ENCODE measurements around the gene GLIS1.
"Not testable (repeated sequence)": the region's sequence is repeated elsewhere in the genome, so short reads cannot be mapped to it uniquely, and the experiment has no call there.

GLIS1 gene

DNA sequence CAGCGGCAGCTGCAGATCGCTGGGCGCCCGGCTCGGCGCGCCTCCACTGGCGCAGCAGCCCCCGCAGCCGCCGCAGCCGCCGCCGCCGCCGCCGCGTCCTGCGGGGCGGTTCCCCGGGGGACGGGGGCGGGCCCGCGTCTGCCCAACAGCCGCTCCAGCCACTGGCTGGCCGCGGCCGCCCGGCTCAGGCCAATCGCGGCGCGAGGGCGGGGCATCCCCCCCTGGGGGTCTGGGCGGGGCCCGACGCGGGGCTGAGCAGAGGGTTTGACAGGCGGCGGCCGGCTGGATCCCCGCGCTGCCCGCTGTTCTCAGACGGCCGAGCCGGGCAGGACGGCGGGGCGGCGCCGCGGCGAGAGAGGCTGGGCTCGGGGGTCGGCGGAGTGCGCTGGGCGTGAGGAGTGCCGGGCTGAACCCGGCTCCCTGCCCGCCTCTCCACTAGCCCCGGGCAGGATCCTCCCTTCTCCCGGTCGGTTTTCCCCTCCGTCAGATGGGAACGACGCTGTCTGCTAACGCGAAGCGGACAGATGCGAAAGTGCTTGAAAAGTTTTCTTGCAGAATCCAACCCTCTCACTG is at the start of gene GLIS1:
GLIS1 (minus strand) TSS at position 56 of the 573 bp plus-strand sequence. CDS start 1,100 bp downstream, outside the sequence.
- peak; percentile 58 to 67 for DNase-seq (ENCODE audit: low read depth in 2 of 2)

DNA sequence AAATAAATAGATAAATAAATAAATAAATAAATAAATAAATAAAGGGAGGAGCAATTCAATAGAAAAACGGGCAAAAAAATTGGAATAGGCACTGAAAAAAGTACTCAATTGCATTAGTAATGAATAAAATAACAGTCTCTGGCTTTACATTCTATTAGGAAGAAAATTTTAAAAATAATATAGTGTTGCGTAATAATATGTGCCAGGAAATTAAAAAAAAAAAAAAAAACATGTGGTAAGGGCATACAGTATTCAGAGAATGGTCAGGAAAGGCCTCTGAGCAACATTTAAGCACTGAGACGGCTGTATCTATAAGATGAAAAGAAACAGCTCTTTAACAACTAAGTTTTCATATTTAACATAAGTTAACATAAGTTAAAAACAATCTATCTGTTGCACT is 48.7 kb upstream of the GLIS1 start:
- DNase-seq (ENCODE audit: low read depth in 2 of 2): no peak

DNA sequence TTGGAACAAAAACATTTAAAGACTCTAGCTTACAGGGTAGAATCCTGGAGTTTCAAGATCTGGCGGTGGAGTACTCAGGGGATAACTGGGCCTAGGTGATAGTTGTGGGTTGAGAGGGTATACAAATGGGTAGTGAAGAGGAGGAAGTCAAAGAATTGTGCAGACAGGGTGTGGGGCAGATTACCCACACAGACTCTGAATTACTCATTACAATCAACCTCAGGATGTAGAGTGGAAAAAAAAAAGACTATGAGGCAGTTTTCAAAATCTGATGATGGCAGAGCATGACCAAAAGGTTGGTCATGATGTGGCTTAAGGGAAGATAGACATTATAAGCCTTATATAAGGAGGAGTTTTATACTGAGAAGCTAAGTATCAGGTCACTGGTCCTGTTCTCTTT is 44.1 kb upstream of the GLIS1 start:
- no peak for DNase-seq (ENCODE audit: low read depth in 2 of 2)

DNA sequence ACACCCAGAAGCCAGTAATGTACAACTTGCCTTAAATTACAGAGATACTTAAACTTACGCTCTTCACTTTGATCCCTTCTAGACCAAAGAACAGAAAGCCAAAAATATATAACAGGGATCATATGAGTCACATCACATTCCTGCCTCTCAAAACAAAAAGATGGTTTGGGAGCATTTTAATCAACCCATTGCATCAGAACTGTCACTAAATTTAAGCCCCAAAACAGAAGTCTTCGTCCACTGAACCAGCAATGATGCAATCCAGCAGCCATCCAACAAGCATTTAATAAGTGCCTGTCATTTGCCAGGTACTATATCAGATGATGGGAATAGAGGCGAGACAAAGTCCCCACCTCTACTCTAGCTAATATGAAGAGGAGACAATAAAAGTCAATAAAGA is 42.7 kb upstream of the GLIS1 start:
- no peak for DNase-seq (ENCODE audit: low read depth in 2 of 2)

DNA sequence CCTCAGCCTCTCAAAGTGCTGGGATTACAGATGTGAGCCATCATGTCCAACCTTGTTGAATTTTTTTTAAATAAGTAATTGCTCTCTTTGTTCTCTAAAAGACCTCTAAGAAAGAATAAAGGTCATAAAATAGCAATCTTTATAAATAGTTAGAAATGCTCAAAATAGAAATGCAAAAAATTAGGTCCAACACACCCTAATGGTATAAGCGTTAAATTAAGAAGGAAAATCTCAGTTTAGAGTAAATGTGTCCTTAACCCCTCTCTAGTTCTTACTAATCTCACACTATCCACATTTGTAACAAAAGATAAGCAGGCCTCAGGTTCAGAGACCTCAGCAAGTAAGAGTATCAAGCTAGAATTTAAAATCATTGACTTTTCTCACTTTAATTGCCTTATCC is 38.3 kb upstream of the GLIS1 start:
- DNase-seq (ENCODE audit: low read depth in 2 of 2): no peak

DNA sequence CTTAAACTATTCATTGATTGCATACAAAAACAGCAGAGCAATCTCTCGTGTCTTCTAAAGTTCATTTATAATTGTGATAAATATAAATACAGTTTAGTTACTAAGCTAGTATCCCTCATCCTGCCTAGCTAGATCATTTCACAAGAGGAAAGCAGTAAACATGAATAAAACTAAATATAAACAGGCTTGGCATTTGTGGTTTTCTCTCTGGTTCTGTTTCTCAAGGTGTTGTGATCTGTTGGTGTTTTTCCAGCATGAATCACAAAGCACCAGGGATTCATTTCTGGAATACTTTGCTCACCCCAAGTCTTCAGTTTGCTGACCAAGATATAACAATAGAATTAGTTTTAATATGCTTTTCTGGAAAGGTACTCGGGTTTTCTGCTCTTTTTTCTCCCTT is 32.7 kb upstream of the GLIS1 start:
- DNase-seq (ENCODE audit: low read depth in 2 of 2): no peak

DNA sequence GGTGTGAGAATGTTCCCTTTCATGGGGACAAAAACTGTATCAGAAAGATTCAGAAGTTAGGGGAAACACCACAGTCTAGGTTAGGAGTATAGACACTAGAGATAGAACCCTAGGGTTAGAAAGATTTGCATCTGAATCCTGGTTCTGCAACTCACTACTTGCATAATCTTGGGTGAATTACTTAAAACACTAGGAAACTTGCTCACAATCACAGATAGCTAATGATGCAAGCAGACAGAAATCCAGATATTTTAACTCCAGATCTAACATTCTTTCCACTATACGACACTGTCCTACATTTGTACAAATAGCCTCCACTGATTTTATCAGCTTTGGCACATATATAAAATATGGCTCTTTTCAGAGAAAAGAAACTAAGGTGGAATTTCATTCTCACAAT is 30.8 kb upstream of the GLIS1 start:
- no peak for DNase-seq (ENCODE audit: low read depth in 2 of 2)

DNA sequence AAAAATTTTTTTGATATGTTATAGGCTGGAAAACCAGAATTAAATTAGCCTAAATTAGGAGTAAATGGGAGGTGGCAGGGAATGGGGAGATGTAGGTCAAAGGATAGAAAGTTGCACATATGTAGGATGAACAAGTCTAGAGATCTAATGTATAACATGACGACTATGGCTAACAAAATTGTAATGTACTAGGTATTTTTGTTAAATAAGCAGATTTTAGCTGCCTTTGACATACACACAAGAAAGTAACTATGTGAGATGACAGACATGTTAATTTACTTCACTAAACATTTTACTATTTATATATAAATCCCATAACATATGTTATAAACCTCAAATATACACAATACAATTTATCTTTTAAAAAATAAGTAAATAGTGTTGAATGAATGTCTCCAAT is 30.2 kb upstream of the GLIS1 start:
- no peak for DNase-seq (ENCODE audit: low read depth in 2 of 2)

DNA sequence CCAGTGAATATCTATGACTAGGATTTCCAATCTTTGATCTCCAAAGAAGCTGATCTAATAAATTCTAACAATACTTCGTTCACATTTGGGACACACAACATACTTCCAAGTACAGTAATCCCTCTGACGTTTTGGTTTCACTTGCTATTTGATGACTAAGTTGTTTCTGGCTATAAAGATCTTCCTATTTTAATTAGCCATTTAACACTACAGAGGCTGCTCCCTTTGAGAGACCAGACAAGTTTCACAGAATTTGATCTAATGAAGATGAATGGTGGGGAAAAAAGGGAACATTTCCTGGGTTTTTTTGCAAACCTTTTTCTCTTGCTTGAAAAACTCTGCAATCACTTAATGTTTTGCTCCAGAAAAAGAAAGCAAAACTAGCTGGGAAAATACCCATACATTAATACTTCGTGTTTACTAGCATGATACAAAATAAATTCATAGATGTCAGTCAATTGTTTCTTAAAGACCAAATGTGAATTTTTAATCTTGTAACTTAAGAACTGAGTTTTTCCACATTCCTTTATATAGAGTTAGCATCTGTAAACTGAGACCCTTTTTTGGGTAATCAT is 28.0 kb upstream of the GLIS1 start:
- DNase-seq (ENCODE audit: low read depth in 2 of 2): no peak

DNA sequence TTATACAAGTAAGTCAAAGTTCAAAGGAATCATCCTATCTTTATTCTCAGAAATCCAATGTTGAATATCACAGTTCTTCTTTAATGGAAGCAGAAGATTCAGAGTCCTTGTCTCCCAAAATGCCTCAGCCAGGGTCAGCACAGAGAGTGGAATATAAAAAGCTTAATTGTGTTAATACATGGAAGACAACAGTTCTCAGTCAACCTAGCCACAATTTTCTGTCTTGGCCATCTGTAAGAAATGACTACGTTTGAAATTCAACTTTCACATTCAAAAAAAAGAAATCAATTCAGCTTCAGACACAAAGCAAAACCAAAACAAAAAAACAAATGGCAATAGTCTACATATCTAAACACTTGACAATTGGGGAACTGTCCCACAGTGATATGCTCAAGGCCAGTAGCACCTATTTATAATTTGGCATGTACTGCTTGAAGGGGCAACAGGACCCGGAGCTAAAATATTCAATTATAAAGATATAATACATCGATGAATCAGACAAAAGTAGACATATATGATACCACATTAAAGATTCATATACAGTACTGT is 27.3 kb upstream of the GLIS1 start:
- DNase-seq (ENCODE audit: low read depth in 2 of 2): no peak

DNA sequence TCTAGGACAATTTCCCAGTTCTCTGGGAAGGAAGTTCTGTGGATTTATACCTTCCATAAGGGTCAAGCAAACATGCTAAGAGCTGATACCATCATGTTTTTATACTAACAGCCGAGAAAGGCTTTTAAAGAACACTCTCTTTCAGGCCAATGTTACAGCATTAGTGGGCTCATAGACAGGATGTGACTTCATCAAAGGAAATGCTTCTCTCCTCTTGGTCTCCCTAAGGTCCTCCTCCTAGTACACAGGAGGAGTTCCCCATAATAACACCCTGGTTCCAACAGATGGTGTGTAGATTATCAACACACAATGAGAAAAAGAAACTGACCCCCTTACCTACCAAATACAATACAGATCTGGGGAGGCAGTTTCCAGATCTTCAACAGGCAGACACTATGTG is 26.7 kb upstream of the GLIS1 start:
- no peak for DNase-seq (ENCODE audit: low read depth in 2 of 2)

DNA sequence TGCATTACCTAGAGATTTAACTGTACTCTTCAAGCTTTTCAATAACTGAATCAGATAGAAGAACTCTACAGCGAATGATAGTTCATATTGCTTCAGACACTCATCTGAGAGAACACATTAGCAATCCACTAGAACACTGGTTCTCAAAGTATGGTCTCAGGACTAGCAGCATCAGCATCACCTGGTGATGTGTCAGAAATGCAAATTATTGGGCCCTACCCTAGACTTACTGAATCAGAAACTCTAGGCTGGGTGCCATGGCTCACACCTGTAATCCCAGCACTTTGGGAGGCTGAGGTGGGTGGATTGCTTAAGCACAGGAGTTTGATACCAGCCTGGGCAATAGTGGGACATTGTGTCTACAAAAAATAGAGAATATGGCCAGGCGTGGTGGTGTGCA is 24.9 kb upstream of the GLIS1 start:
- DNase-seq (ENCODE audit: low read depth in 2 of 2): no peak

DNA sequence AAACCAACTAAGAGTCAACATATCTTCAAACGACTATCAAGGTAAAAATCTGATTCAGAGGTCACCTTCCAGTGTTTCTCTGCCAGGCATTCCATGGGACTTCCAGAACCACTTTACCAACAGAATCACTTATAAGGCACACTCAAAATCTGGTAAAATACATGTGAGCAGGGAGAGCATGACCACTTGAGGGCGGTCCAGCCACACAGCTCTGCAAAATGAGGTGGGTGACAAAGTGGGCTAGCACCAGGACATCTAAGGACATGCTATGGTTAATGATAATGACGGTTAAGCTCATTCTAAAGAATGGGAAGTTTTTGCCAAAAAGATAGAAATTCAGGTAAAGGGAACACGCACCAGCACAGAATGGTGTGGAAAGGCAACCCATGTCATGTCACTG is 24.5 kb upstream of the GLIS1 start:
- no peak for DNase-seq (ENCODE audit: low read depth in 2 of 2)

DNA sequence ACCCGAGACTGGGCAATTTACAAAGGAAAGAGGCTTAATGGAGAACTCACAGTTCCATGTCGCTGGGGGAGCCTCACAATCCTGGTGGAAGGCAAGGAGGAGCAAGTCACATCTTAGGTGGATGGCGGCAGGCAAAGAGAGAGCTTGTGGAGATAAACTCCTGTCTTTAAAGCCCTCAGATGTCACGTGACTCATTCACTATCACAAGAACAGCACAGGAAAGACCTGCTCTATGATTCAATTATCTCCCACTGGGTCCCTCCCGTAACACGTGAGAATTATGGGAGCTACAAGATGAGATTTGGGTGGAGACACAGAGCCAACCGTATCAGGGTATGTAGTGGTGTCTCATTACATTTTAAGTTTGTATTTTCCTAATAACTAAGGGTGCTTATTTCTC is 21.5 kb upstream of the GLIS1 start:
- DNase-seq (ENCODE audit: low read depth in 2 of 2): not testable (repeated sequence)

DNA sequence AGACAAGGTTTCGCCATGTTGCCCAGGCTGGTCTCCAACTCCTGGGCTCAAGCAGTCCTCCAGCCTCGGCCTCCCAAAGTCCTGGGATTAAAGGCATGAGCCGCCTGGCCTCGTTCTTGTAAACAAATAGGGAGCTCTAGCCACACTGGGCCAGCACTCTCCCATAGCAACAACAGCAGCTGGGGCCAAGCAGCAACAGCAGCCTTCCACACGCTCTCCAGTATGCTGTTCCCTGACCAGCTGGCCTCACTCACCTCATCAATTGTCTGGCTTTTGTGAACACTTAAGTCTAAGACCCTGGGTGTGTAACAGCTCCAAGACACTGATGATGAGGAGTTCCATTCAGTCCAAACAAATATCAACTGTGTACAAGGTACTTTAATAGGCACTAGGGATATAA is 16.9 kb upstream of the GLIS1 start:
- no peak for DNase-seq (ENCODE audit: low read depth in 2 of 2)

DNA sequence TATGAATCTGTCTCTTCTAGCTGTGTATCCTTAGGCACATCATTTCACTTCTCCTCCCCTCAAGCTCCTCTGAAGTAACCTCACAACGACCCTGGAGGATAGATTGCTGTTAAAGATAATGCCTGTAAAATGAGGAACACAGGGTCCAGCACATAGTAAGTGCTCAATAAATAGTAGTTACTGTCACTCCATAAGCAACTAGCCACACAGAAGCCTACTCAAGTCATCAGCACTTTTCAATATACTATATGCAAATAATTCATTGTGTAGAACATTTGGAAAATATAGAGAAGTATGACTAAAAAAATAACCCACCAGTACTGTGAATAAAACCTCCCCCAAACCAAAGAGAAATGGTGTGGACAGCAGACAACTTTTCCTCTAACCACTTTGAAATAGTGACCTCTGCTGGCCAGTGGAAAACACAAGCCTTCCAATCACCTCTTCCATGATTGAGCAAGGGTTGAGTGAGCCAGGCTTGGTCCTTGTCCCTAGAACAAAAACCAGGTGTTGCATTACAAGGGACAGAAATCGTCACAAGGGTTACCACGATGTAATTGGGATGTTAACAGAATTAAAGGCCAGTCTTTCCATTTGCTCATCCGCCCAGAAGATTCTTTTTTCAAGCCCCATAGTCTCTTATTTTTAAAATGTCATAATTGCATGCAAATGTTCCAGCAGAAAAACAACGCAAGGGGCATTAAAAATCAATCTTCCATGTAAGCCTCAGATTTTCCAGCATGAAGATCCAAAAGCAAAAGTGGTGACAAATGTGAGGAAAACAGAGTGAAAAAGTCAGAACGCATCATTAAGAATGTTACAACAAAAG is 15.7 kb upstream of the GLIS1 start:
- DNase-seq (ENCODE audit: low read depth in 2 of 2): peak in 1 of 2 donors; percentile 9

DNA sequence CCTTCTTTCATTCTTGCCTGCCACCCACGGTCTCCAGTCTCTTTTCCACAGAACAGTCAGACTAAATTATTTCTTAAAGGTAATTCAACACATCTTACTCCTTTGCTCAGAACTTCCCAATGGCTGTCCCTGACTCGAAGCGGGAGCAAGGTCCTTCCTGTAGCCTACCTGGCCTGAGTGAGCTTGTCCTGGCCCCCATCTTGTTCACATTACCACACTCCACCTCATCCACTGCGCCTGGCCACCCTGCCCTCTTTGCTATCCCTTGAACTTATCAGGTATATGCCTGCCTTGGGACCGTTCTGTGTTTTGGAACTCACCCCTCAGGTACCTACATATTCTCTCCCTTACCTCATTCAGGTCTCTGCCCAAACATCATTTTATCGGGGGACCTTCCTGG is 13.3 kb upstream of the GLIS1 start:
- DNase-seq (ENCODE audit: low read depth in 2 of 2): no peak

DNA sequence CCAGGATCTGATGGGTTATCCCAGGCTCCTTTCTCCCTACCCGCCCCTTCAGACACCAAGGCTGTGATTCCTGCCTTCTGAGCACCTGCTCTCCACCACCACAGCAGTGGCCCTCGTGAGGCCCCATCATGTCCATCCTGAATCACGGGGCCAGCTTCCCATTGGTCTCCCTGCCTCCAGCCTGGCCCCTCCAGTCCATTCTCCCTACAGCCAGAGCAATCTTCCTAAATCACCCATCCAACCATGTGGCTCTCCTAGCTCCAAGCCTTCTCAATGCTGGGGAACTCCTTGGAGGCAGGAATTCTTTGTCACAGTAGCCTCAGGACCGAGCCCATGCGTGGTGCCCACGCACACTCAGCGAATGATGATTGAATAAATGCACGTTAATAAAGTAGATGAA is 8.9 kb upstream of the GLIS1 start:
- DNase-seq (ENCODE audit: low read depth in 2 of 2): no peak

DNA sequence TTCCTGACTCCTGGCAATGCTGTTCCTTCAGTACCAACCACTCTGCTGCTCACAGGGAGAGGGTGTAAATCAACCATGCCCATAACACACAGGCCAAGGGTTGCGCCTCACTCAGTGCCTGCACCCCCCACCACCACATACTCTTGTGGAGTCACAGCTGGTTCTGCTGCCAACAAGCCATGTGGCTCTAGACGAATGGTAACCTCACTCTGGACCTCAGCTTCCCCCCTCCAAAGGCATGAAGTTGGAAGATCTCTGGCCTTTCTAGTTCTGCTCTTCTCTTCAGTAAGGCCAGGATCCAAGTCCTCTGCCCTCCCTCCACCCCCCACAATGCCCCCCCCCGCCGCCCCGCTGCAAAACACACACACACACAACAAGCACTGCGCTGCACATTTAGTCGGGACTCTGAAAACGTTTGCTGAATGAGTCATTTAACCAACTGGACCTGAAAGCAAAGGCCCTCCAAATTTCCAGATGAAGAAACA is 1.7 kb upstream of the GLIS1 start:
- DNase-seq (ENCODE audit: low read depth in 2 of 2): no peak

DNA sequence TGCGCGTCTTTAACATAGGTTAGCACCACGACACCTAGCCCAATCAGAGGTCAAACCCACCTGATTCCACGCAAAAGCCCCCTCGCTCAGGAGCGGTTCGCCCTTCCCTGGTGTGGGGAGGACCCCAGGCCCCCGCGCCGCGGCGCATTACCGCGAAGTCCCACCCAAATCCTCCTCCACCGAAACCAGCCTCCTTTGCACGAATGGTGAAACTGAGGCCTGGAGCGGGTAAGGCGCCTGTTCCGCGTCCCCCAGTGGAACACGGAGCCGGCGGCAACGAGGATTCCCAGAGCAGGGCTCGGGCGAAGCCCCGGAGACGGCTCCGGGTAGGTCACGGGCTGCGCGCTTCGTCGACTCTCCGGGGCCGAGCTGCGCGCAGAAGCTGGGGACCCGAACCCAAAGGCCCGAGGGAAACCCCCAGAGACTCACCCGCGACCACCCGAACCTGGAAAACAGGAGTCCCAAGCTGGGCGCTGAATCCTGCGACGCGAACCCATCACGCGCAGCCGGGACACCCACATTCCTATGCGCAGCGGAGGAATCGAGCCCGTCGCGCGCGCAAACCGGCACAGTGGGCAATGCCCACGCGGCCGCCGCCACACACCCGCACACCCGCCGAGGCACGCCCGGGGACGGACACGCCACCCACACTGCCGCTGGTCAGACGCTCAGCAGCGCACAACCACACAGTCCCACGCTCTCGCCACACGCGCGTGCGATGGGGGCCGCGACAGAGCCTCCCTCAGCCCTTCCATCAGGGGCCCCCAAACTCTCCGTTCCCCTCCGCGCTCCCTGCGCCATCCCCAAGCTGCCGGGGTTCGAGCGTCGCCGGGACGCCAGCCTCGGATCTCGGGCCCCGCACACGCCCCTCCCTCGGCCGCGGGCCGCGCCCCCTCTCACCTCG is 507 bp downstream of the GLIS1 start:
- DNase-seq (ENCODE audit: low read depth in 2 of 2): no peak

DNA sequence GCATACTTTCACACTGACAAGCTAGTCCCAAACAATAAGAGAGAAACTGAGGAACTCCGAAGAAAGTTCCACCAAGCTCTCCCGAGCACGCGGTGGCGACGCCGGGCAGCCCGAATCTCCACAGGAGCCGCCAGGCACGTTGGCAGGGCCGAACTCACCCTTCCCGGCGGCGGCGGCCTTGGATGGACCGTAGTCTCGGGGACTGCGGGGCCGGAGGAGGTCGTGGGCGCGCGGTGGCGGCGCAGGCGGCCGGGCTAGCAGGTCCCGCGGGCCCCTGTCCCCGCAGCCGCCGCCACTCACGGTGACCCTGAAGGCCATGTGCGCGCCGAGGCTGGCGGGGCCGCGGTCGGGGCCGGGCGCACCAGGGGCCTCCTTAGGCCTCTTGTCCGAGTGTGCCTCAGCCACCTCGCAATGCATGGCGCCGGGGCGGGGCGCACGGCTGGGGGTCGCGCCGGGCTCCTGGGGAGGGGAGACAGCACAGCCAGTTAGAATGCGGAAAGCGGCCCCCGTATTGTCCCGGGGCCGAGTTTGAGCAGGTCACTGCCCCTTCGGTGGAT is 1.2 kb downstream of the GLIS1 start:
- no peak for DNase-seq (ENCODE audit: low read depth in 2 of 2)

Measured in stimulated activated CD8-positive, alpha-beta memory T cell treated with anti-CD3 and anti-CD28 coated beads, Interleukin-2, amount 100 ng/mL, for 48 hours (primary cell).